Heart right ventricle (tissue), 16 donors: ENCODE results near the gene DAPP1. TPM values are rescaled to one million over a fixed set of nuclear protein-coding genes. Genes with fewer than 3 reads are reported as not detected.
A peak's percentile ranks its signal among the peaks of the same experiment; 100 is the strongest.

Source experiments
- ATAC-seq, 8 donors: fragments of 200-7000 bp; cut with Tn5 transposase; one replicate each; pipeline ENCODE4 v1.9.1; 2020; ENCODE audit warnings: mild to moderate bottlenecking in 8 of 8, moderate library complexity in 8 of 8, moderate number of reproducible peaks in 1 of 8
- DNase-seq, 2 donors: peaks; one replicate each; pipeline ENCODE4 v3.0.0-alpha.2; 2020
- H3K27ac ChIP-seq, 10 donors: fragments of 200-600 bp; sonication (generic) in 2 of 10; one replicate each; pipeline versions ENCODE4 v1.5.0 to v1.8.0; 2020 to 2022; ENCODE audit warnings: mild to moderate bottlenecking in 3 of 10
- H3K27me3 ChIP-seq, 7 donors: fragments of 200-600 bp; one replicate each; pipeline ENCODE4 v1.8.0; 2021 to 2022; ENCODE audit warnings: mild to moderate bottlenecking in 2 of 7
- H3K36me3 ChIP-seq, 9 donors: fragments of 200-600 bp; sonication (generic) in 1 of 9; one replicate each; pipeline versions ENCODE4 v1.5.0 to v1.8.0; 2020 to 2022; ENCODE audit warnings: mild to moderate bottlenecking in 2 of 9
- H3K4me1 ChIP-seq, 9 donors: fragments of 200-600 bp; sonication (generic) in 1 of 9; one replicate each; pipeline versions ENCODE4 v1.5.0 to v1.8.0; 2020 to 2022; ENCODE audit warnings: mild to moderate bottlenecking in 4 of 9
- H3K4me3 ChIP-seq, 10 donors: fragments of 200-600 bp; sonication (generic) in 2 of 10; one replicate each; pipeline versions ENCODE4 v1.5.0 to v1.8.0; 2020 to 2022; ENCODE audit warnings: mild to moderate bottlenecking in 7 of 10, moderate library complexity in 2 of 10
- H3K9me3 ChIP-seq, 11 donors: fragments of 200-600 bp in 10 of 11; sonication (generic) in 2 of 11; one replicate each; pipeline versions ENCODE4 v1.5.0 to v1.8.0; 2013 to 2022; ENCODE audit warnings: mild to moderate bottlenecking in 2 of 11, control low read depth in 1 of 11, moderate library complexity in 1 of 11
- WGBS, 2 donors: extraction: QIAGEN DNeasy Blood & Tissue Kit; methylation state at CpG; one replicate each; pipeline ENCODE4 v1.1.7; 2013; ENCODE audit warnings: inconsistent platforms in 1 of 2; 5-methylcytosine and 5-hydroxymethylcytosine counted together
- intact Hi-C, 10 donors: fragments of 100-400 bp; cut with DNase I; formaldehyde crosslinking; loops; one replicate each; pipeline versions ENCODE4 v1.11.1 to v1.14.2; 2022
- polyA plus RNA-seq, 2 donors: library from polyadenylated mRNA; stranded (reverse); fragments of 200-250 nt; gene quantifications; one replicate each; pipeline ENCODE4 v1.2.3, GENCODE V29; 2013
- total RNA-seq, 10 donors: library from RNA; stranded (reverse); fragmentation: NEBNext Ultra II Directional in 3 of 10; extraction: Animal tissue kit (Norgen Biotek cat#: 25700) in 3 of 10; gene quantifications; one replicate each; pipeline versions ENCODE4 v1.2.1 to v1.2.4, GENCODE V29; 2021 to 2023
- TF ChIP-seq, protein P1 (sequence below), 9 donors: fragments of 200-600 bp; sonication (generic) in 2 of 9; IDR thresholded peaks; one replicate each; pipeline versions ENCODE4 v1.5.0 to v1.8.0; 2021 to 2022; ENCODE audit warnings: antibody characterized with exemption in 9 of 9, mild to moderate bottlenecking in 5 of 9, moderate library complexity in 1 of 9
- donor health status: Arrhythmogenic right ventricular cardiomyopathy.
- donor health status: ischemic (EF 13 %, LVEDD 7.1; RV severe dilation, severe dysfunction).
- donor health status: healthy with polysubstance abuse.
- donor health status: DM: no; HTN: yes; CAD: no.
- donor health status: DM: no; HTN: no; CAD: no.
- donor health status: ischemic (EF 25% LVEDD 6.9; RV normal size, moderate dysfunction).
- donor health status: ischemic (EF 25% LVEDD 5.7; RV mildly dilated, moderate dysfunction).
- donor health status: healthy.
- donor health status: DM: yes; HTN: yes; CAD: no.
- donor health status: Ischemic cardiomyopathy.
- donor health status: ischemic (EF 35%, LVEDD 5.7; RV mildly dilated, moderate dysfunction).
- donor health status: nonischemic (EF 11% LVEDD 7.7; RV severe dilation, severe dysfunction).
- donor health status: DM: yes; HTN: yes; CAD: no.
- donor health status: PGD.
- donor health status: ischemic (EF 29% LVEDD 5.4; RV normal size, mild dysfunction).
- donor health status: nonischemic (EF 23%, LVEDD 6.1; RV moderate dilation, normal function).

The DAPP1 gene
- total and polyA plus RNA-seq, 12 donors, result 0.16 to 5.4 (median 0.34) TPM; not detected in 1

DNA sequence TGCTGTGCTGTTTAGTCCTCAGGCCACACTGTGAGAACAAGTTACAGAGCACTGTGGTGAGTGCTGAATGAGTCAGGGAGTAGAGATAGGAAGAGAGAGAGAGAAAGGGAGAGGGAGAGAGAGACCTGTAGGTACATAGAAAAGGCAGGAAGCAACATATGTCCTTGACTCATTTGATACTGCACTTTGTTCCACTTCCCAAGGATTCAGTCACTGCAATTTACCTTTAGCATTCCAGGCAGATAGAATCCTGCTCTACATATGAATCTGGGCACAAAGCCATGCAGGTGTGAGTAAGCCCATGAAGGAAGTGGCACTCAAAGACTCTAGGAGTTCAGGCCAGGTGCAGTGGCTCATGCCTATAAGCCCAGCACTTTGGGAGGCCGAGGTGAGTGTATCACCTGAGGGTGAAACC lies 1.0 kb upstream of the DAPP1 start:
- no peak for DNase-seq
- 65 to 95% methylated on average over 1 of the region's 1 CpG for WGBS, 2 donors
- Histone ChIP-seq H3K9me3 (no peaks in the 10 kb centered on the region), H3K27ac (peak overlapping the region in 2 of 10 donors; percentile 23 to 93), H3K4me3 (no peak overlapping the region), H3K4me1 (peaks cover 0 to 51% (median 0%) of the 10 kb centered on the region in 9 donors), H3K36me3 (no peaks in the 10 kb centered on the region), H3K27me3 (no peaks in the 10 kb centered on the region)
- intact Hi-C loops, result loop anchor here in 4 of 10 donors (5.0 to 10.0 kb wide), 5 partner anchors 59 to 132 kb away; partner anchors contain the start of gene DNAJB14 (in 3 of the 4)
- ATAC-seq, result peak in 1 of 8 donors; percentile 64
- TF ChIP-seq, protein P1, sequence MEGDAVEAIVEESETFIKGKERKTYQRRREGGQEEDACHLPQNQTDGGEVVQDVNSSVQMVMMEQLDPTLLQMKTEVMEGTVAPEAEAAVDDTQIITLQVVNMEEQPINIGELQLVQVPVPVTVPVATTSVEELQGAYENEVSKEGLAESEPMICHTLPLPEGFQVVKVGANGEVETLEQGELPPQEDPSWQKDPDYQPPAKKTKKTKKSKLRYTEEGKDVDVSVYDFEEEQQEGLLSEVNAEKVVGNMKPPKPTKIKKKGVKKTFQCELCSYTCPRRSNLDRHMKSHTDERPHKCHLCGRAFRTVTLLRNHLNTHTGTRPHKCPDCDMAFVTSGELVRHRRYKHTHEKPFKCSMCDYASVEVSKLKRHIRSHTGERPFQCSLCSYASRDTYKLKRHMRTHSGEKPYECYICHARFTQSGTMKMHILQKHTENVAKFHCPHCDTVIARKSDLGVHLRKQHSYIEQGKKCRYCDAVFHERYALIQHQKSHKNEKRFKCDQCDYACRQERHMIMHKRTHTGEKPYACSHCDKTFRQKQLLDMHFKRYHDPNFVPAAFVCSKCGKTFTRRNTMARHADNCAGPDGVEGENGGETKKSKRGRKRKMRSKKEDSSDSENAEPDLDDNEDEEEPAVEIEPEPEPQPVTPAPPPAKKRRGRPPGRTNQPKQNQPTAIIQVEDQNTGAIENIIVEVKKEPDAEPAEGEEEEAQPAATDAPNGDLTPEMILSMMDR (IDR thresholded peaks at IDR 0.05), result no peak

GRCh38 chr4:99817309-99817890 lies 773 bp downstream of the DAPP1 start:
- no peaks in the 10 kb centered on the region for H3K36me3 ChIP-seq
- H3K27me3 ChIP-seq, result no peaks in the 10 kb centered on the region
- peak overlapping the region in 6 of 10 donors; percentile 13 to 61 (median 30) for H3K4me3 ChIP-seq
- intact Hi-C loops, result loop anchor here in 4 of 10 donors (5.0 to 10.0 kb wide), 5 partner anchors 57 to 130 kb away; partner anchors contain the start of gene DNAJB14 (in 3 of the 4)
- H3K27ac ChIP-seq, result peak overlapping the region in 2 of 10 donors; percentile 7 to 93
- DNase-seq, result no peak
- H3K9me3 ChIP-seq, result no peaks in the 10 kb centered on the region
- H3K4me1 ChIP-seq, result peaks cover 0 to 68% (median 0%) of the 10 kb centered on the region in 9 donors
- WGBS, 2 donors, result 77 to 81% methylated on average over 4 of the region's 4 CpGs
- ATAC-seq, result no peak
- TF ChIP-seq, protein P1 (IDR thresholded peaks at IDR 0.05), result no peak

GRCh38 chr4:99818661-99819060 lies 2.0 kb downstream of the DAPP1 start:
- Histone ChIP-seq H3K27me3 (no peaks in the 10 kb centered on the region), H3K4me1 (peaks cover 0 to 80% (median 0%) of the 10 kb centered on the region in 9 donors), H3K4me3 (peak overlapping the region in 1 of 10 donors; percentile 61), H3K27ac (no peak overlapping the region), H3K36me3 (no peaks in the 10 kb centered on the region), H3K9me3 (no peaks in the 10 kb centered on the region)
- intact Hi-C loops, result loop anchor here in 4 of 10 donors (5.0 to 10.0 kb wide), 5 partner anchors 56 to 129 kb away; partner anchors contain the start of gene DNAJB14 (in 3 of the 4)
- TF ChIP-seq, protein P1 (IDR thresholded peaks at IDR 0.05), result no peak
- WGBS, 2 donors, result 94 to 97% methylated on average over 1 of the region's 1 CpG
- DNase-seq (no peak), ATAC-seq (no peak)

DNA sequence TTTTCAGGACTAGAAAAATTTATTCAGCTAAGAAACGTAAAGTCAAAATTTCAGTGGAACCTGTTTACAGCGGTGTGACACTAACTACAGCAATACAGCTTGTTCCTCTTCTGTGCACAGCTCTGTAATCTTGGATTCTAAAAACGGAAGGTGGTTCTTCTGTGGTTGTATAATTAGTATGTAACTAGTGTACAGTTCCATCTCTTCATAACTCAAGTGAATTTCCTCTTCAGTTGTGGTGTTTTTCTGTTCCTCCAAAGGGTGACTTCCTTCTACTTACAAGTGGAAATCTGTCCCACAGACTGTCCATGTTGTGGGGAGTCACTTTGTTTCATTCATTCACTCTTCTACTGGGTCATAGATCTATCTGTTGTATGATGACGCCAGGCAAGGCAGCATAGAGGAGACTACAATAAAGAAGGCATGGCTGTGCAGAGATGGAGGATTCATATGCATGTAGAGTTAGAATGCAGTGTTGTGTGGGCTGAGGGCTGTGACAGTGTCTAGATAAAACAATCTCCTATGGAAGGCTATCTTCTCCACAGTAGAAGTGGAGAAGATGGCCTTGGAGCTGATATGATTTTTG lies 5.4 kb downstream of the DAPP1 start:
- no peaks in the 10 kb centered on the region for H3K9me3 ChIP-seq
- H3K27me3 ChIP-seq, result no peaks in the 10 kb centered on the region
- ATAC-seq (peak; percentile 79 to 97 (median 87)), DNase-seq (no peak)
- intact Hi-C loops, result no loop called here
- peak overlapping the region in 2 of 10 donors; percentile 16 to 23 for H3K4me3 ChIP-seq
- no peaks in the 10 kb centered on the region for H3K36me3 ChIP-seq
- TF ChIP-seq, protein P1 (IDR thresholded peaks at IDR 0.05), result no peak
- H3K27ac ChIP-seq, result peak overlapping the region in 5 of 10 donors; percentile 4 to 65 (median 54)
- H3K4me1 ChIP-seq, result peaks cover 0 to 76% (median 0%) of the 10 kb centered on the region in 9 donors
- WGBS, 2 donors, result 42 to 63% methylated on average over 4 of the region's 4 CpGs
